Fibroblast of pulmonary artery (primary cell): Measurements from ENCODE around the gene PRPS2.

ENCODE experiments used
- DNase-seq: peaks from one replicate; pipeline ENCODE4 v3.0.0-alpha.2; 2010; ENCODE audit warnings: low read depth
- H3K4me3 ChIP-seq: replicated peaks from 2 replicates; pipeline ENCODE4 v1.5.1; 2011; ENCODE audit warnings: low read depth, mild to moderate bottlenecking, control low read depth, low read length, moderate library complexity
- TF ChIP-seq, protein P1 (sequence below): IDR thresholded peaks from 2 replicates; pipeline ENCODE4 v1.5.1; 2011; ENCODE audit warnings: mild to moderate bottlenecking, control low read depth, low read length, inconsistent platforms; ENCODE audit errors: missing control alignments

Gene PRPS2

DNA sequence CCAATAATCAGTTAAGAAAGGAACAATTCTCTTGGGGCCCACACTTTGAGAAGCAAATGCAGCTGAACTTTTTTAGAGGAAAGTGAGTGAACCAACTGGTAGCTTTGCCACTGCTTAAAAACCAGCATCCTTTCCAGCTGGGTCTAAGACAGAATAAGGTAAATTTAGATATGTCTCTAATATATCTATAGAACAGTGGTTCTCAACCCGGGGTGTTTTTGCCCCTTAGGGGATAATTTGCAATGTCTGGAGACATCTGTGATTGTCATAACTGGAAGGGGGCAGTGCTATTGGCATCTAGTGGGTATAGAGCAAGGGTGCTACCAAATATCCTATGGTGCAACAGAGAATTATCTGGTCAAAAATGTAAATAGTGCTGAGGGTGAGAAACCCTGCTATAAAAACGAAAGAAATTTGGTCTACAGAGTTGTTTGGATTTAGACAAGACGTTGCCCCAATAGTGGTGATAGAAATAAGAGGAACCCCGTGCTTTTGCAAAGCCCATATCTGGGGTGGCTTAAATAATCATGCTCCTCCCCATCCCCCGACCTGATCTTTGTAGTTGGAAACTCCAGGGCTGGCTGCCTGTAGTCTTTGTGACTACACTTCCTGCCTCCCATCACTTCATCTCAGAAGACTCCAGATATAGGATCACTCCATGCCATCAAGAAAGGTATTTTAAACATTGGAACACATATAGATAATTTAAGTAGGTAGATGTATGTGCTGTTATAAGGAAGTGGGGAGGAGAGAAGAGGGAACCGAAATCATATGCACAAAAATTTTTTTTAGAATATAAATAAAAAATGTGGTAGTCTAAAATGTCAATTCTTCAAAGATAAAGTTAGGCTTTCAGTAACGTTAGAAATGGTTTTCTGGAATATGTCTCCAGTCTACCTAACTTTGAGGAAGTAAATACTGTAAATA is 75.5 kb downstream of the PRPS2 start, which contains the start of gene TLR7:
TLR7 (plus strand) TSS at position 622 of the 927 bp plus-strand sequence. CDS start 507 bp downstream, outside the sequence.
- no peak for DNase-seq
- H3K4me3 ChIP-seq = no peak within 1 kb of the TSS
- TF ChIP-seq, protein P1, sequence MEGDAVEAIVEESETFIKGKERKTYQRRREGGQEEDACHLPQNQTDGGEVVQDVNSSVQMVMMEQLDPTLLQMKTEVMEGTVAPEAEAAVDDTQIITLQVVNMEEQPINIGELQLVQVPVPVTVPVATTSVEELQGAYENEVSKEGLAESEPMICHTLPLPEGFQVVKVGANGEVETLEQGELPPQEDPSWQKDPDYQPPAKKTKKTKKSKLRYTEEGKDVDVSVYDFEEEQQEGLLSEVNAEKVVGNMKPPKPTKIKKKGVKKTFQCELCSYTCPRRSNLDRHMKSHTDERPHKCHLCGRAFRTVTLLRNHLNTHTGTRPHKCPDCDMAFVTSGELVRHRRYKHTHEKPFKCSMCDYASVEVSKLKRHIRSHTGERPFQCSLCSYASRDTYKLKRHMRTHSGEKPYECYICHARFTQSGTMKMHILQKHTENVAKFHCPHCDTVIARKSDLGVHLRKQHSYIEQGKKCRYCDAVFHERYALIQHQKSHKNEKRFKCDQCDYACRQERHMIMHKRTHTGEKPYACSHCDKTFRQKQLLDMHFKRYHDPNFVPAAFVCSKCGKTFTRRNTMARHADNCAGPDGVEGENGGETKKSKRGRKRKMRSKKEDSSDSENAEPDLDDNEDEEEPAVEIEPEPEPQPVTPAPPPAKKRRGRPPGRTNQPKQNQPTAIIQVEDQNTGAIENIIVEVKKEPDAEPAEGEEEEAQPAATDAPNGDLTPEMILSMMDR = no peak

- TF ChIP-seq, protein P1 = no peak
- DNase-seq = no peak
- no peak overlapping the region for H3K4me3 ChIP-seq
These were observed 76.5 kb downstream of the PRPS2 start for GRCh38 chrX:12867685-12868084.

DNA sequence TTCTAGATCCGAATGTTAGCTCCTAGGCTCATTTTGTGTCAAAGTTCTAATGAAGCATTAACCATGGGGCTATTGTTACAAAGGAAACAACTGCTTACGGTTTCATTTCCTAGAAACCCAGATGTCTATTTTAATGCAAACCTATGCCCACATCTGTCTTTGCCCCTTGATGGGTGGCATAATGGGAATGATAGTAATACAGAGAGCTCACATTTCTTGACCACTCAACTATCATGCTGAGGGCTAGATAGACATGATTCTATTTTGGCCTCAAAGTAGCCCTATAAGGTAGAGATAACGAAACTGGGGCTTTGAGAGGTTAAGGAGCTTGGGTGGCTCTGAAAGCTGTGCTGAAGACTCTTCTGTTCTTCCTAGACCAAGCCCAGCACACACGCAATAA is 77.5 kb downstream of the PRPS2 start:
- H3K4me3 ChIP-seq = no peak overlapping the region
- no peak for DNase-seq
- TF ChIP-seq, protein P1 = no peak

DNA sequence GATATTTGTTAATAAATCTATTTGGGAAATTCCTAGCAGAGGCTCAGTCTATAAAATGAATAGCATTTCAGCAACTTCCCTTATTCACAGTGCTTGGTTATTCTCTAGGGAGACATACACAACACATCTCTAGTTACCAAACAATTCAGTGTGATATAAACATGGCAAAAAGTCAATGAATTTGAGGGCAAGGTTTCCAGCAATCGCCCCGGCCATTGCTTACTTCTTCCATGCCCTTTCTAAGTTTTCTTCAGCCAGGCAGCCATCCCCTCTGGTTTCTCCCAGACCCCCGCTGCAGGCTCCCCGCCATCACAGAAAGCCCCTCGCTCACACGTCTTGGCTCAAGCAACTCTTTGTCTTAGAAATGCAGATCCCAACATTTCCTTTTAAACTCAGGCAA is 80.0 kb downstream of the PRPS2 start:
- no peak for DNase-seq

DNA sequence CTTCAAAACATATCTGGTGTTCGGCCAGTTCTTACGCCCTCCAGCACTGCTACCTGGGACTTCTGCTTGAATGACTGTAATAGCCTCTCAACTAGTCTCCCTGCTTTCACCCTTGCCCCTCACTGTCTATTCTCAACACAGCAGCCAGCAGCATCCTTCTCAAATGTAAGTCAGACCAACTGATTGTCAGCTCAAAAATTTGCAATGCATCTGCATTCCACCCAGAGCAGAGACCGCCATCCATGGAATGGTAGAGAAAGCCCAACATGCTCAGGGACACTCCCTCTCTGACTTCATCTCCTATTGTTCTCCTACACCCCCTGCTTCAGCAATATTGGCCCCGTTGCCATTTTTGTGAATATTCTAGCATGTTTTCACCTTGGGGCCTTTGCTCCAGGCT is 81.5 kb downstream of the PRPS2 start:
- DNase-seq = no peak
- TF ChIP-seq, protein P1 = no peak
- H3K4me3 ChIP-seq = no peak overlapping the region

More for the DNA sequence above, 80.0 kb downstream of the PRPS2 start:
- TF ChIP-seq, protein P1 = no peak
- no peak overlapping the region for H3K4me3 ChIP-seq
